OCI-M2 (cell line): Measurements from ENCODE around the gene NPHS2.
"Not testable (repeated sequence)": the region's sequence is repeated elsewhere in the genome, so short reads cannot be mapped to it uniquely, and the experiment has no call there.

Experiments
- DNase-seq: peaks from one replicate; lab custom pipeline; 2025; ENCODE audit not compliant: unreplicated experiment; lab: John Stamatoyannopoulos, UW

The NPHS2 gene

DNA sequence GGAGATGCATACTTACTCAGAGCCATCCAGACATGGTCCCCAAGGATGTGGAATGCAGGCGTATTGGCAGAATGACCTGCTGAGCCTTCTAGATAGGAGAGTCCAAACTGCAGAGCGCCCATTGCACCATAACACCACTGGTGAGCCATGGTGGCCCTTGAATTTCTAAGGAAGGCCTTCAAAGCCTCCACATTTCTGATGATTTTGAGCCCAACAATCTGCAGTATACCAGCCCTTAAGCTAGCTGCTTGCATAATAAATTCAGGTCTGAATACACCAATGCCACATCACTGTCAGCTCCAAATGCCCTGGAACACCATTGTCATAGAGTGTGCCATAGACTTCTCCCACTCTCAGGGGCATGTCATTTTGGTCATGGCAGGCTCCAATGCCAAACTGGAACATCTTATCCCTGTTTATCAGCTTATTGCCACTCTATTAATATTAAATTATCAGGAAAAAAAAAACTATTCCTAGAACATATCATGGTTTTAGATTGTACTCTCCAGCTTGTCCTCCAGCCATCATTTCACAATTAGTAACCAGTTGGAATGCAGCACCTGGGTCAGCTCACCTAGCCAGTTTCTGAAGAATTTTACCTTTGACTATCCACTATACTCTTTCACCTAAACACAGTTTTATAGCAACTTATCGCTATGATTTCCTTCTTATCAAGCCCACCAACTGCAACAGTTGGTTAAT is 26.9 kb downstream of the NPHS2 start:
- no peak for DNase-seq

- no peak for DNase-seq
Measured at GRCh38 chr1:179547021-179547535, 28.7 kb downstream of the NPHS2 start.

DNA sequence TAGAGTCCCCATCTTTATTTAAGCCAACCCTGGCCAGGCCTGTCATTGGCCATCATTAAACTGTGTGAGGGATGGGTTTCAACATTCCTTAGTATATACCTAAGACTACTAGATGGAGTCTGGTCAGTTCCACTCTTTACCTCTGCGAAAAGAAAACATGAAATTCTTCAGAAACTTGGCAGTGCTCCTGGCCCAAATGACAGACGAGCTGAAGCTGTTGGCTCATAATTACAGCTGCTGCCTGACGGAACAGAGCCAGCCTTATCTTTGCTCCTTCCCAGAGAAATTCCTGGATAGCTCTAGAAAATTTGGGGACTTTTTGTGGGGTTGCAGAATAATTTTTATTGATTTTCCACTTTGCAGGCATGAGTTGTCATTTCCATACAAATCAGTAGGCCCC is 30.4 kb downstream of the NPHS2 start:
- DNase-seq = no peak

GRCh38 chr1:179541774-179542173 is 34.0 kb downstream of the NPHS2 start:
- DNase-seq = no peak

GRCh38 chr1:179530352-179530751 is 45.4 kb downstream of the NPHS2 start:
- DNase-seq = no peak

- DNase-seq = no peak
Measured at GRCh38 chr1:179529482-179530195, 46.1 kb downstream of the NPHS2 start.

- not testable (repeated sequence) for DNase-seq
Measured at GRCh38 chr1:179518544-179518943, 57.2 kb downstream of the NPHS2 start.

- DNase-seq = no peak
Measured at GRCh38 chr1:179516976-179517705, 58.6 kb downstream of the NPHS2 start.

DNA sequence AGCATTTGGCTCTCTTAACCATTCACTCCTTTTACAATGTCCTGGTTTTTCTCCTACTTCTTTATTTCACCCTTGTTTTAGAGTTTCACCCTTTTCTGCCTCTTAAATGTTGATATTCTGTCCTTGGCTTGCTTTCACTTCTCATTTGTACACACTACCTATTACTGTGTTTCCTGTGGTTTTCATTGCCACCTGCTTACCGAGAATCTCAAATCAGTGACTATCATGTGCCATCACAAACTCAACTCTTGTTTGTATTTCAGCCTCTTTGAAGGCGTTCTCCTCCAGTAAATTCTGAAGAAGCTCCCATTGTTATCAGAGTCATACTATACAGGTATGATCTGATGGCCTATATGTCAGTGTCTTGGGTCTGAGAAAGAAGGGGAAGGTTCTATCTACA is 65.7 kb downstream of the NPHS2 start:
- DNase-seq = no peak

DNA sequence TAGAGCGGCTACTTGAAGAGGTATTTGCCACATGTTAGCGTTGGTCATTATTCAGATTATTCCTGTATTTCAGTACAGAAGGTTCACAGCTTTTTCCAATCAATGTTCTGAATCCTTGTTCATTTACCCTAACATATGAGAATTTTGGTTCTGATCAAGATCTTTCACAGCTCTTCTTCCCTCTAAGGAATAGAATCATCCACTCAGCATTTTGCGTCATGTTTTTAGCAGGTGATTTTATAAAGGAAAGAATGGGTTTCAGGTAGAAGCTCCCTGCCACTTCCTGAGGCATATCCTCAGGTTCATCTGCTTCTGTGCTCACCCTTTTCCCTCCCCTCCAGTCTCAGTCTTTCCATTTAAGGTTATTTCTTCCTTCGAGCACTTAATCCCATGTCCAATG is 66.4 kb downstream of the NPHS2 start:
- DNase-seq = no peak

- no peak for DNase-seq
Measured at GRCh38 chr1:179506199-179506598, 69.5 kb downstream of the NPHS2 start.
